Measurements from ENCODE around the gene CEP164.

The CEP164 gene

DNA sequence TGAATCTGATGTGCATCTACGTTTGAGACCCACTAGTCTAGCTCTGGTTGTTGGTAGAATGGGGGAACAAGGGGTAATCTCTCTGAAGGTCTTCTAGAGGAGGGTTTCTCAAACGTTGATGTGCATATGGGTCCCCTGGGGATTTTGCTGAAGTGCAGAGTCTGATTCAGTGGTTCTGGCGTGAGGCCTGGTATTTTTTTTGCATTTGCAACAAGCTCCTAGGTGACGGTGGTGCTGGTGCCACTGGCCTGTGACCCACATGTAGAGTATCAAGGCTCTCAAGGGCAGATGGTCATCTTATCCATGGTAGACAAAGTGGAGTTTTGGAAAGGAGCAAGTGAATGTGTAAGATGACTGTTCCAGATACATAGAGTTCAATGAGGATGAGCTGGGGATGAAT, 97.1 kb downstream of the CEP164 start:
- DNase-seq: no peak

DNA sequence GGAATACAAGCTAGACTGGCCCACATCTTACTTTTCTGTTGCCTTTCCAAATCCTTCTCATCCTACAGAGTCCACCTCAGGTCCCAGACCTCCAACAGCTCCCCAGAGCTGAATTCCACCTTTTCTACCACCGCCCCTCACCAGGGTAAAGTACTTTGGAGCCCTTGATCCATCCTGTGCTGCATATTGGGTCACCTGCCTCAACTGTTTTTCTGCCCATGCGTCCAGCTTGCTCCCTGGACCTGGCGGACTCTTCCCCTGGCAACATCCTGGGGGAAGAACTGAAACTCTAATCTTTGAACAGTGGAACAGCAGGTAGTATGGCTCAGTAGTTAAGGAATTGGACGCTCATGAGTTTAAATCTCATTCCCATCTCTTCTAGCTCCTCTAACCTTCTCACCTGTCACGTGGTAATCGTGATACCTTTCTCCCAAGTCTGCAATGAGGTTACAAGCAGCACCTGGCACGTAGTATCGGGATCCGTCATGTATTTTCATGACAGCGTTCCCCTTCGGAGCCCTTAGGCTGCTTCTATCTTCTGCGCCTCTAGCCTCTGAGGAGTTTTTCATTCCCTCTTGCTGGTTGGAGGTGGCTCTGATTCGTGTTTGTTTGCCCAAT, 98.1 kb downstream of the CEP164 start:
- DNase-seq: no peak

DNA sequence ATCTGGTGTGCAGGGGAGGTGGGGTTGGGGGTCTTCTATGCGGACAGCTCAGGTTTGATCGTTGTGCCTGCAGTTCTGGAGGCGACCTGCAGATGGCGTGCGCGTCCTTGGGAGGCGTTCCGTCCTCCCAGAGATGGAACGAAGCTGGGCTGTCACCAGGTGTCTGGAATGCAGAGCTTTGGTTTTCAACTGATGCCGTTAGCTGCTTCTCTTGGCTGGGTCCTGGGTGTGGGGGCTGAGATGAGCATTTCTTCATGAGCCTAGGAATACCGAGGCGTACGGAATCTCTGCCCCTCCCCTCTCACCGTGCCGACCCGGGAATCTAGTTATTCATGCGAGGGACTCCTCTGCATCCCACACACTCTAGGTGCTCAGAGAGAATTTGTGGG, 98.6 kb downstream of the CEP164 start:
- peak; percentile 57 to 62 for DNase-seq

DNA sequence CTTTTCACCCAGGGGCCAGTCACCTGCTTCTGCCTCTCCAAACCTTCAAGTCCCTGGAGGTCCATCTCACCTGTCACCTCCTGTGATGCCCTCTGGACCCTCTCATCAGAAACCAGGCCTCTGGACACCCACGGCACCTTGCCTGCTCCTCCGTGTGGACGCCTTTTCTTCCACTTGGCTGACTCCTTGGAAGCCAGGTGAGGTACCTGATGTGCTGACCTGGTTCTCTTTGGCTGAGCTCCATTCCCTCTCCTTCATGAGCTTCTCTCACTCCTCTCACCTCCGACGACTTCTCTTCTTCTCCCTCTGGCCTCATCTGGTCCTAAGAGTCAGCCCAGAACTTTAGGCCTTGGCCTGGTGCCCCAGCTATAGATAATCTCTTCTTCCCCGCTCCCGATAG, 99.3 kb downstream of the CEP164 start:
- no peak for DNase-seq

DNA sequence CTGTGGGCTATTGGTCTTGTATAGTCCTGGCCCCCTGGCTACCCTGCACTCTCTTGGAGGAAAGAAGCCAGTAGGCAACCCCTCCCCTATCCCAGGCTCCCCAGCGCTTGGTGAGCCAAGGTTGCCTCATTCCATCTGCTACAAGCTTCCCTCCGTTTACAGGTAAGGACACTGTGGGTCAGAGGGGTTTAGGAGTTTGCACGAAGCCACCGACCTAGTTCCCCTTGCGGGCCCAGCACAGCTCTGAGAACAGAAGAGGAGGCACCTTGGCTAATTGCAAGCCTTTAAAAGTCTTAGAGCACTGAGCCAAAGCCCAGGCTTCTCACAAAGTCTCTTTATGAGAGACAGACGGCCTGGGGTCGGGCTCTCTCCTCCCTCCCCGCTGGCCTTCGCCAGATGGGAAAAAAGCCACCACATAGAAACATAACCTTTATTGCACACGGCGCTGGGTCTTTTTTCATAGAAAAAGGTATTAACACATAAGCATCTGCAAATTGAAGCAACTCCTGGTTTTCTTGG, 99.8 kb downstream of the CEP164 start:
- no peak for DNase-seq

DNA sequence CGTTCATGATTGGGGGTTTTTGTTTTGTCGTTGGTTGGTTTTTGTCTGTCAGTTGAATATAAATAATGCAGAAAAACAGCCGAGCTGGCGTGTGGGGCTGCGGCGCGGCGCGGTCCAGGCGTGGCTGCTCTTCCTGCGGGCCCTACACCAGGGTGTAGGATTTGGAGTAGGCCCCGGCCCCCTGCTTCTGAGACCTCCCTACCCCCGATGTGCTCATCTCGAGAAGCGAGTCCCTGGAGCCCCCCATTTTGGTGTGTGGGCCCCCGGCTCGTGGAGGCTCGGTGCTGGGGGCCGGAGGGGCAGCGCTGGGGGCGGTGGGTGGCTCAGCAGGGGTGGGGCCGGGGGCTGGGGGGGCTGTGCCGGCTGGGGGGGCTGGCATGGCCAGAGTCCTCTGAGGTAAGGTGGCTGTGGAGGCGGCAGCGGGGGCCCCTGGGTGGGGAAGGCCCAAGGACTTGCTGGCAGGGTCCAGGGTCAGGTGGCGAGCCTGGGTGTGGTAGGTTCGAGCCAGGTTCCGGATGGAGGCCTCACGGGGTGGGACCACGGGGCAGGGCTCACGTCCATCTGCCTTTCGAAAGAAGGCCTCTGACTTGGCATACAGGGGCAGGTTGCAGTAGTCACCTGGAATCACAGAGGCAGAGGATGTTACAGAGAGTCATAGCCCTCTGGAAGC, 100.7 kb downstream of the CEP164 start:
- no peak for DNase-seq

DNA sequence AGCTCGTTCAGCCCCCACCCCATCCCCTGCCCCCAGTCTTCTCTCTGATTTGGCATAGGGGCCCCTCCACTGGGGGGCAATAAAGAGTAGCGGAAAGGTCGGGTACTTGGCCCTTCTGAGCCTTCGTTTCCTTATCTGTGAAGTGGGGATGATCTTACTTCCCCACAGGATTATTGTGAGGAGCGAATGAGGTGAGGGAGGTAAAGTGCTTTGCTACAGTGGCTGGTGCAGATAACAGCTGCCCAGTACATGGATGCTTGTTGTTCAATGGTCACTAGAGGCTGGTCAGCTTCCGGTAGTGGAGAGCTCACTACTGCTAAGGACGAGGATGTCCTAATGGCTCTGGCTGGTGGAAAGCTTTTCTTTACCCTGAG, 101.2 kb downstream of the CEP164 start:
- no peak for DNase-seq

DNA sequence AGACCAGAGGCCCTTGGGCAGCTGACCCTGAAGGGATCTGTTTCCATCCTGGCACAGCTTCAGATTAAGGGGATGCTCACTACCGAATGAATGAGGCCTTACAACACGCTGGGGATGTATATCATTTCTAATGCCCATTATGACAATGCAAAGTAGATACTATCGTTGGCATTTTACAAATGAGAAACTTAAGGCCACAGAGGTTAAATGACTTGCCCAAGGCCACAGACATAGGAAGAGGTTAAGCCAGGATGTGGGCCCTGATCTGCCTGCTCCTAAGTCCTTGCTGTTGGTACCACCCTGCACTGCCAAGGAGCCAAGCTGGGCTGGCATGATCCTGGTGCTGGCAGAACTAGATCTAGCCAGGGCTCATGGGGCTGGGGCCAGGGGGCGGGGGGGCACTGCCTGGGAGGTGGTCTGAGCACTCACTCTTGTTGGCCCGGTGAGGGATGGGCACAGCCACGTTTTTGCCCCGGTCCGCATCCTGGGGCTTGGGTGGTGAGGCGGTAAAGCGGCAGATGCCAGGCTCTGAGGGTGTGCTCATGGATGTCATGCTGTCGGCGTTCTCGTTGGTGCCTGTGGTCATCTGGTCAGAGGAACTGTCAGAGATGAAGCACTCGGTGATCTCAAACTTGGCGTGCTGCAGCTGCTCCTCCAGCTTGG, 102.8 kb downstream of the CEP164 start:
- no peak for DNase-seq

DNA sequence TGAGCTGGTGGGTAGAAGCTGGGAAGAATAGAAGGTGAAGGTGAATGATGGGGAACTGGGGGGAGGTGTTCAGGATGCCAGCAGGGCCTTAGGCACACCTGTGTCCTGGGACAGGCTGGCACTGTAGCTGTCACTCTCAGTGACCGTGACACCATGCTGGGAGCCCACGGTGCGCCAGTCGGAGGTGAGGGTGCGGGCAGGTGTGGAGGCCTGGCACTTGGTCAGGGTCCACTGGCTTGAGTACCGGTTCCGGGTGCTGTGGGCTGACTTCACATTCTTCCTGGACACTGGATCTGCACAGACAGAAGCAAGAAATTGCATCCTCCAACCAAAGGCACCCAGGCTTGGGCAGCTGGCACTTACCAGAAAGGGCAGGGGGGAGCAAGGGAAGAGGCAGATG, 103.8 kb downstream of the CEP164 start:
- no peak for DNase-seq

DNA sequence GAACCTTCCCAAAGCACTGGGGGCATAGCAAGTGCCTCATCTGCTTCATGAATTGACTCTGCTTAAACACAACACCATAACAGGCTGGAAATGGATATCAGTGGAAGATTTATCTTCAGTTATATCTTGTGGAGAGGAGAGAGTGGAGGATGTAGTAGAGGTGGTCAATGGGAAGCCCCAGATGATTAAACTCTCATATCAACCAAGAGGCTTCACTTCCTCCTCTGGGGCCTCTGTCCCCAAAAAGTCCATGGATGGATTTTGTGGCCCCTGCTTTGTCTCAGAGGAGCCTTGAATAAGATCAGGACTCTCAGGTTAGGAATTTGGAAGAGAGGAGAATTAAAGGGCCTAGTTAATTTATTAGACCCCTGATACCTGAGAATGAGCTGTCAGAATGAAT, 106.1 kb downstream of the CEP164 start:
- DNase-seq: no peak

DNA sequence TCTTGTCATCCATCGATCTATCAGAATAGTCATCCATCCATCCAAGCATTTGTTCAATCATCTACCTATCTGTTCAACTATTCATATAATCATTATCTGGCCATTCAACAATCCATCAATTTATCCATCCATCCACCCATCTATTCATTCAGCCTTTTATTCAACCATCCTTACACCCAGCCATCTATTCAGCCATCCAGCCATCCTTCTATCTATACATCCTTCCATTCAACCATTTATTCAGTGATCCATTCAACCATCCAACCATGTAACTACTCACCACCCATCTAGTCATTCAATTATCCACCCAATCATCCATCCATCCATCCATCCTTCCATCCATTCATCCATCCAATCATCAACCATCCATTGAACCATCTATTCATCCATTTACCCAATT, 106.8 kb downstream of the CEP164 start:
- DNase-seq: no peak

DNA sequence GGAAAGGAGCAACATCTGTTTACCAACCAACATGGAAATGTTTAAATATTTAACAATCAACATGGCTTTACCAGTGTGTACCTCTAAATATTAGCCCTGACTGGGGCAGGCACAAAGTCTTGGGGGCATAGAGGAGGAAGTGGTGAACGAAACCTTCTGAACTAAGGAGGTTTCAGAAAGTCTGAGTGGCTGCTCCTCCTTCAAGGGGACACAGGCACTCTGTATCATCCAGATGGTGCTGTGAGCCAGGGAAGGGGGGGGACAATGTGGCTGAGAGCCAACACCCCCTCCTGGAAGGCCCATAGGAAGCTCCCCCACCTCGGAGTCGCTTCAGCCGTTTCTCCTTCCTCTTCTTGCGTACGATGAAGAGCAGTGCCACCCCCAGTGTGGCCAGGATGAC, 107.7 kb downstream of the CEP164 start:
- no peak for DNase-seq

DNA sequence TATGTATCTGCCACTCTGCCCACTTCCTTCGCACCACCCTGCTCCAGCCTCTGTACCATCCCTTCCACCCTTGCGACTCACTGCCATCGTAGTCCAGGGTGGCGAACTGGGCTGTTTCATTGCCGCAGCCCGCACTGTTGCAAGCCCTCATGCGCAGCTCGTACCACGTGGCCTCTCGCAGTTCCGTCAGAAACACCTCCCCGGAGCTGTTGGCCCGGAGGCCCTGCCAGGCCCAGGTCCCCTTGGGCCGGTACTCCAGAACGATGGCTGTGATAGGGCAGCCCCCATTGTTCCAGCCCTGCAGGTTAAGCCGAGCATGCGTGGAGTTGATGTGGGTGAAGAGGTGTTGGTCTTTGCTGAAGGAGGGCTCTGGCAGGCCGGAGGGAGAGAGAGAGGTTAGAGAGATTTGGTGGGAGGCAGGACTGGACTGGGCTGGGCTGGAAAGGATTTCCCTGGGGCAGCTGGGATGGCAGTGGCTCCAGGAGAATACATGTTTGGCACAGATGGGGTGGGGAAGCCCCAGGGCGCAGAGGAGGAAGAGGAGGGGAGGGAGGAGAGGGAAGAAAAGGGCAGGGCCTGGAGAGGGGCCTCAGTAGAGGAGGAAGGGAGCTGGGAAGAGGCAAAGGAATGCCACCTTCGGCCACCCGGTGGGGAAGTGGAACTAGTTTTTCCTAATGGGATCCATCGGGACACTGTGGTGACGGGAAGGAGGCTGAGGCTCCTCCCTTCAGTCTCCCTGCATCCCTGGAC, 109.6 kb downstream of the CEP164 start:
- no peak for DNase-seq

DNA sequence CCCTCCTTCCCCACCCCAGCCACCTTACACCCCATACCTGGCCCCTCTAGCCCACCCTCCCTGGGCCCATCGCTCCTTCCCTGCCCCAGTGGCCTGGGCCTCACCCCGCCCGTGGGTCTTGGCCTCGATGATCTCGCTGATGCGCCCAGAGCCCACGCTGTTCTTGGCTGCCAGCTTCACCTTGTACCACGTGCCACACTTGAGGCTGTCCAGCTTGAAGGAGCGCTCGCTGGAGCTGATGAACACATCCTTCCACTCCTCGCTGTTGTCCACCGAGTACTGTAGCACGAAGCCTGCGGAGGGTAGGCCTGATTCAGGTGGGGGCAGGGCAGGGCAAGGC, 110.1 kb downstream of the CEP164 start:
- no peak for DNase-seq

DNA sequence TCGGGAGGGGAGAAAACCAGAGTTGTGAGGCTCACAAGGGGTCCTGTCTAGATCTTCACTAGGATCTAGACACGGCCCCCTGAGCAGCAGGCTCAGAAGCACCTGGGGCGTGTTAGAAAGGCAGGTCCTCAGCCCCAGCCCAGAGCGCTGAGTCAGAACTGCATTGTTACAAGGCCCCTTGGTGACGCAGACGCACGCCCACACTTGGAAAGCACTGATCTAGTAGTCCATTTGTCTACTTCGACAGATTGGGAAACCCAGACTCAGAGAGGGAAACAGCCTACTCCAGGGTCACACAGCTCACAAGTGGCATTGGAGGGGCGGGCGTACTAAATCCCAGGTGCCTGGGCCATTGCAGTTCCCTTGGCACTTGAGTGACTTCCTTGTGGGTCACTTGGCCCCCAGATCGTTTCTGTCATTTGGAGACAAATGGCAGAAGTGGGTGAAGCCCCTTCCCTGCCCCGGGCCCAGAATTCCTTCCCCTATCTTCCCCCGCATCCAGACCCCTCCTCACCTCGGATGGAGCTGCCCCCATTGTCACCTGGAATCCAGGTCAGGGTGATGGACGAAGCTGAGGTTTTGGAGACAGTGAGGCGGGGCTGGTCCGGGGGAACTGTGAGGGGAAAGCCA, 110.8 kb downstream of the CEP164 start:
- no peak for DNase-seq

DNA sequence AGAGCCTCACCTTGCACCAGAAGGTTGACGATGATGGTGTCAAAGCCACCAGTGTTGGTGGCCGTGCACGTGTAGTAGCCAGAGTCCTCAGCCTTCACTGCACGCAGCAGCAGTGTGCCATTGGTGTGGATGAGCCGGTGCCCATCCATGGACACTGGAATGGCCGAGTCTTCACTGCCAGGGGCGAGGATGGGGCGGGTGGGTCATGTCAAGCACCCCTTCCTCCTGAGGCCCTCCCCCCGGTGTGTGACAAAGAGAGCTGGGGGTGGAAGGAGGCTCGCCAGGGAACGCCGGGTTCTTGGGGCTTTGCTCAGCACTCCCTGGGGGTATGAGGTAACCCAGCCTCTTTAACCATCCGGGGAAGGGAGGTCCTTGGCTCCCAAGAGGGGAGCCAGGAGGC, 111.6 kb downstream of the CEP164 start:
- no peak for DNase-seq

DNA sequence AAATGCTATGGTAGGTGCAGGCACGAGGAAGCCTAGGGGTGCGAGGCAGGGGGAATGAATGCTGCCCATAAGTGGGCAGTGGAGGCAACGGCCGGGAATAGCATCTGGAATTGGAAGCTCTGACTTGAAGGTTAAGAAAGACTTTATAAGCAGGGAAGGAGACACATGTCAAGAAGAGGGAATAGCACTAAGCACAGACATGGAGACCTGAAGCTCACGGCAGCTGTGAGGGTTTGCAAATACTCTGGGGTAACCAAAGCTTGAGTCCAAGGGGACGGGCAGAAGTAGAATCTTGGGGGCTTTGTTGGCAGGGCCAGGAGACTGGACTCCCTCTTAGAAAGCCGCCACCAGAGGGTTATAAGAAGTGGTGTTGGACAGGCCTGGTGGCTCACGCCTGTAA, 112.6 kb downstream of the CEP164 start:
- no peak for DNase-seq

DNA sequence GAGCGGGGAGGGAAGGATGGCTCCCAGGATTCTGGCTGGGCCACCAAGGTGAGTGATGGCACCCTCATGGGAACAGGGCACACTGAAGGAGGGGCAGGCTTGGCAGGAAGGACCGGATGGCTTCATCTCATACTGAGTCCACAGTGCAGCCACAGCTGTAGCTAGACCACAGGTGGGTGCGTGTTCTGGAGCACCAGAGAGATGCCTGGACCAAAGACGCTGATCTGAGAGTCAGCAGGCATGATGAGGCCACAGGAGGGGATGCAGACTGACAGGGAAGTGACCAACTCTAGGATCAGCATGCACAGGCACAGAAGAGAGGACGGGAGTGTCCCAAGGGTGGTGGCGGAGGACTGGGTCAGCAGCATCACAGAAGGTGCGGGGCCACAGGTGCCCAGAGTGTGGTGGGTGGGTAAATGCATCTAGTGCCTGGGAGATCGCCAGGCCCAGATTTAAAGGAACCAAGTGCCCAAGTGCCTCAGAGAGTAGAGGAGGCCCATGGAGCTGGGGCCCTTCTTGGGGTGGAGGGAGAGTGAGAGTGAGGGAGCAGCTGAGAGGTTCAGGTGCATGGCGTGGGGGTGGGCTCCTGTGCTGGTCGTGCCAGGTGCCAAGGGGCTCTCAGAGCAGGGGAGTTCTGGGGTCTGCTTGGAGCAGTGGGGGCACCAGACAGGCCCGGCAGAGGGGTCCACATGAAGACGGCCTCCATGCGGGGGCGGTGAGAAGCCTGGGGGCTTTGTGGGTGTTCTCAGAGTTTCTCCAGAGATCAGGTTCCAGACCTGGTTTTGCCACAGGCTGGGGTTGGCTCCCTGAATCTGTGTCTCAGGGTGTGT, 113.7 kb downstream of the CEP164 start:
- no peak for DNase-seq

DNA sequence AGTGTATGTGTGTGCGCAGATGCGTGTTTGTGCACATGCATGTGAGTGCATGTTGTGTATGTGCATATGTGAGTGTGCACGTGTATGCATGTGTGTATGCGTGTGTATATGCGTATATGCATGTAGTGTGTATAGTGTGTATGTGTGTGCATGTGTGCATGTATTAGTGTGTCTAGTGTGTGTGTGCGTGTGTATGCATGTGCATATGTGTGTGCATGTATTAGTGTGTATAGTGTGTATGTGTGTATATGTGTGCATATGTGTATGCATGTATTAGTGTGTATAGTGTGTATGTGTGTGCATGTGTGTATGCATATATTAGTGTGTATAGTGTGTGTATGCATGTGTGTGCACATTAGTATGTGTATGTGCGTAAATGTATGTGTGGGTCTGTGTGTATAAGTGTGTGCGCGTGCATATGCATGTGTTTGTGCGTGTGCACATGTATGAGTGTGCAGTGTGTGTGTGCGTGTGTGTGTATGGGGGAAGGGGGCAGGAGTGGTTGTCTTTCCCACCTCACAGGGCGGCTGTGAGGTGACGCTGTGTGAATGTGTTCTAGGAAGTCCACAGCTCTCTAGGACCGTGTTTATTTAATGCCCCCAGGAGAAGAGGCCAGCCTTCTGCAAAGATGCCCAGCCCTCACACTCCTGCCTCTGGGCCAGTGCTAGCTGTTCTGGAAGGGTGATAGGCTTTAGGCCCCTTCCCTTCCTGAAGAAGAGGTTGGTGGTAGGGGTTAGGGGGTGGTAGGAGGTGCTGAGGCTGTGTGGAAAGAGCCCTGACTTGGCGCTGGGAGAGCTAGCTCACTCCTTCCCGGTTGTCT, 114.6 kb downstream of the CEP164 start:
- DNase-seq: no peak

DNA sequence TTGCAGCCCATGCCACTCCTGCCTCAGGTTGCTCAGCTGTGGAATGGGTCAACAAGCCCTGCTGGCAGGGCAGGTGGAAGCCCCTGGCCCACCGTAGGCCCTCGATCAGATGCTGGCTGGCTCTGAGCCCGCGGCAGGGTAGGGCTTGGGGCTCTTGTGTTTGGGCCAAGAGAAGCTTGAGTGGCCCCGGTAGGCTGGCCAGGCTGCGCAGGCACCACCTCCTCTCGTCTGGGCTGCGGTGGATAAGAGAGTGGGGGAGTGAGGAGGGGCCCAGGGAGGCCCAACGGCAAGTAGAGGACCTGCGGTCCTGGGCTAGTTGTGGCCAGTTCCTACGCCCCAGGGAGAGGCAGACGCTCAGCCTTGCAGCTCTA, 115.2 kb downstream of the CEP164 start:
- DNase-seq: no peak
